ENCODE data around the gene CCDC33. TPM values are rescaled to one million over a fixed set of nuclear protein-coding genes. Genes with fewer than 3 reads are reported as not detected.
A peak's percentile ranks its signal among the peaks of the same experiment; 100 is the strongest.

Gene CCDC33
- total RNA-seq, 1 experiment from 2014 or later: 0.77 TPM

DNA sequence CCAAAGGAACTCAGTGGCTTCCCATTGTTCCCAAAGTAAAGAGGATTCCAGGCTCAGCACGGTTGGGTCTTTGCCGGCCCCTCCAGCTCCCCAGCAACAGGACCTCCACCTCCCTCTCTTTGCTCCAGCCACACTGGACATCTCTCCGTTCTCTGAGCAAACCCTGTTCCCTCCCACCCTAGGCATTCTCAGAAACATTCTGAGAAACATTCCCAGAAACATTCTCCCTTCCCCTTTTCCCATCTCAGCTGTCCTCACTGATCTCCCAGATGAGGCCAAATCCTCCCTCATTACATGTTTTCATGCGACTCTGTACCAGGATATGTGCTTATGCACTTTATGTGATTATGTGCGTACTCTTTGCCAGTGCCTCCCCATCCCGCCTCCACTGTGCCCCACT is 14.1 kb downstream of the CCDC33 start:
- Histone ChIP-seq H3K9me3 (ENCODE audit: low read length) (no peaks in the 10 kb centered on the region), H3K4me2 (ENCODE audit: low read length) (no peak overlapping the region), H3K9me2 (replicated peaks; ENCODE audit: low read length) (no peaks in the 10 kb centered on the region), H3K27ac (ENCODE audit: low read length) (no peak overlapping the region), H3K4me3 (ENCODE audit: low read length) (no peak overlapping the region), H3K9ac (ENCODE audit: low read length) (no peak overlapping the region), H3K79me2 (ENCODE audit: low read length) (no peaks in the 10 kb centered on the region), H3K36me3 (ENCODE audit: low read depth, low read length) (no peaks in the 10 kb centered on the region), H2AFZ (ENCODE audit: low read length) (no peak overlapping the region), H3K27me3 (ENCODE audit: low read length) (no peaks in the 10 kb centered on the region), H3F3A (ENCODE audit: low read length, unreplicated experiment) (no peaks in the 10 kb centered on the region), H3K4me1 (ENCODE audit: insufficient read depth, low read length) (no peaks in the 10 kb centered on the region), H4K20me1 (ENCODE audit: low read length) (no peaks in the 10 kb centered on the region)
- DNase-seq (no peak), ATAC-seq (no peak)
- intact Hi-C loops (cut with micrococcal nuclease): no loop called here
- ChIA-PET POLR2A (ENCODE audit: unreplicated experiment) (no interaction called here), CTCF (no interaction called here)
- no TSS peak for BruUV-seq (replicated peaks)
- TF ChIP-seq CTCF (conservative IDR thresholded peaks at IDR 0.05; ENCODE audit: low read depth, low read length): no peak
- TF ChIP-seq EZH2 (IDR thresholded peaks at IDR 0.05; ENCODE audit: low read length, unreplicated experiment): no peak

GRCh38 chr15:74251131-74251811 is 15.1 kb downstream of the CCDC33 start:
- H3K9me3 ChIP-seq (ENCODE audit: low read length): no peaks in the 10 kb centered on the region
- DNase-seq (no peak), ATAC-seq (no peak)
- no peak overlapping the region for H3K4me3 ChIP-seq (ENCODE audit: low read length)
- H3F3A ChIP-seq (ENCODE audit: low read length, unreplicated experiment): no peaks in the 10 kb centered on the region
- H2AFZ ChIP-seq (ENCODE audit: low read length): no peak overlapping the region
- ChIA-PET POLR2A (ENCODE audit: unreplicated experiment) (no interaction called here), CTCF (no interaction called here)
- no peaks in the 10 kb centered on the region for H3K4me1 ChIP-seq (ENCODE audit: insufficient read depth, low read length)
- no peaks in the 10 kb centered on the region for H4K20me1 ChIP-seq (ENCODE audit: low read length)
- H3K36me3 ChIP-seq (ENCODE audit: low read depth, low read length): no peaks in the 10 kb centered on the region
- H3K79me2 ChIP-seq (ENCODE audit: low read length): no peaks in the 10 kb centered on the region
- H3K27ac ChIP-seq (ENCODE audit: low read length): no peak overlapping the region
- H3K4me2 ChIP-seq (ENCODE audit: low read length): no peak overlapping the region
- BruUV-seq (replicated peaks): no TSS peak
- TF ChIP-seq EZH2phosphoT487 (IDR thresholded peaks at IDR 0.05; ENCODE audit: borderline replicate concordance, low read length) (no peak), CTCF (conservative IDR thresholded peaks at IDR 0.05; ENCODE audit: low read depth, low read length) (no peak), EZH2 (IDR thresholded peaks at IDR 0.05; ENCODE audit: low read length, unreplicated experiment) (no peak)
- H3K27me3 ChIP-seq (ENCODE audit: low read length): peaks cover 4% of the 10 kb centered on the region; the same call in 1 of the 2 replicates
- H3K9me2 ChIP-seq (replicated peaks; ENCODE audit: low read length): no peaks in the 10 kb centered on the region
- intact Hi-C loops (cut with micrococcal nuclease): no loop called here
- H3K9ac ChIP-seq (ENCODE audit: low read length): no peak overlapping the region

GRCh38 chr15:74252291-74252690 is 16.2 kb downstream of the CCDC33 start:
- H2AFZ ChIP-seq (ENCODE audit: low read length): no peak overlapping the region
- H3K9me2 ChIP-seq (replicated peaks; ENCODE audit: low read length): no peaks in the 10 kb centered on the region
- intact Hi-C loops (cut with micrococcal nuclease): no loop called here
- DNase-seq: peak; percentile 11
- H3K27ac ChIP-seq (ENCODE audit: low read length): no peak overlapping the region
- ATAC-seq: no peak
- H3K36me3 ChIP-seq (ENCODE audit: low read depth, low read length): no peaks in the 10 kb centered on the region
- no peak for TF ChIP-seq EZH2phosphoT487 (IDR thresholded peaks at IDR 0.05; ENCODE audit: borderline replicate concordance, low read length)
- TF ChIP-seq CTCF (conservative IDR thresholded peaks at IDR 0.05; ENCODE audit: low read depth, low read length): no peak
- no peak for TF ChIP-seq EZH2 (IDR thresholded peaks at IDR 0.05; ENCODE audit: low read length, unreplicated experiment)
- H3F3A ChIP-seq (ENCODE audit: low read length, unreplicated experiment): no peaks in the 10 kb centered on the region
- no peak overlapping the region for H3K4me3 ChIP-seq (ENCODE audit: low read length)
- H3K4me1 ChIP-seq (ENCODE audit: insufficient read depth, low read length): no peaks in the 10 kb centered on the region
- H3K9me3 ChIP-seq (ENCODE audit: low read length): no peaks in the 10 kb centered on the region
- BruUV-seq (replicated peaks): no TSS peak
- H3K4me2 ChIP-seq (ENCODE audit: low read length): no peak overlapping the region
- H3K27me3 ChIP-seq (ENCODE audit: low read length): peaks cover 11% of the 10 kb centered on the region; the same call in 1 of the 2 replicates
- no peaks in the 10 kb centered on the region for H3K79me2 ChIP-seq (ENCODE audit: low read length)
- ChIA-PET CTCF (no interaction called here), POLR2A (ENCODE audit: unreplicated experiment) (no interaction called here)
- no peak overlapping the region for H3K9ac ChIP-seq (ENCODE audit: low read length)
- H4K20me1 ChIP-seq (ENCODE audit: low read length): no peaks in the 10 kb centered on the region

All from PC-3 (cell line).